ENCODE measurements around the gene SNAPC1.
"Not testable (repeated sequence)": the region's sequence is repeated elsewhere in the genome, so short reads cannot be mapped to it uniquely, and the experiment has no call there.

SNAPC1 gene

GRCh38 chr14:61746346-61746745 lies 15.9 kb upstream of the SNAPC1 start:
- not testable (repeated sequence) for DNase-seq; H3K4me2 ChIP-seq (ENCODE audit: low read length); H3K27ac ChIP-seq (ENCODE audit: low read depth, low read length); H3K18ac ChIP-seq (ENCODE audit: low read length); H3K79me1 ChIP-seq (ENCODE audit: low read length); H3K9ac ChIP-seq (ENCODE audit: low read length); H3K4ac ChIP-seq (ENCODE audit: low read depth, low read length); H3K56ac ChIP-seq (ENCODE audit: low read length); H2AK5ac ChIP-seq (ENCODE audit: low read length); H2BK120ac ChIP-seq (ENCODE audit: low read depth, low read length); H3K27me3 ChIP-seq (ENCODE audit: insufficient read depth, low read length, poor library complexity); H3K23ac ChIP-seq (ENCODE audit: low read length); H3K79me2 ChIP-seq (ENCODE audit: control insufficient read depth, insufficient read depth, low read length); H3K4me1 ChIP-seq (ENCODE audit: control insufficient read depth, low read depth, low read length); H3K4me3 ChIP-seq (ENCODE audit: low read length); H2BK15ac ChIP-seq (replicated peaks; ENCODE audit: low read depth); H3K36me3 ChIP-seq (ENCODE audit: control insufficient read depth, insufficient read depth, low read length); H4K5ac ChIP-seq (ENCODE audit: low read length); H4K8ac ChIP-seq (ENCODE audit: low read depth, low read length); H2BK5ac ChIP-seq (ENCODE audit: low read length)
- no CpG with 5 or more reads among the region's 3 CpGs for WGBS (ENCODE audit: extremely low coverage, insufficient coverage, low lambda C conversion rate)

GRCh38 chr14:61746881-61747280 lies 15.3 kb upstream of the SNAPC1 start:
- no peak overlapping the region for H3K27ac ChIP-seq (ENCODE audit: low read depth, low read length)
- H2BK120ac ChIP-seq (ENCODE audit: low read depth, low read length), result no peak overlapping the region

GRCh38 chr14:61747342-61747741 lies 14.9 kb upstream of the SNAPC1 start:
- Histone ChIP-seq H3K79me1 (ENCODE audit: low read length) (no peaks in the 10 kb centered on the region), H2AK5ac (ENCODE audit: low read length) (no peak overlapping the region), H3K4me2 (ENCODE audit: low read length) (no peak overlapping the region), H3K36me3 (ENCODE audit: control insufficient read depth, insufficient read depth, low read length) (peaks cover 1% of the 10 kb centered on the region), H2BK15ac (replicated peaks; ENCODE audit: low read depth) (no peak overlapping the region), H2BK5ac (ENCODE audit: low read length) (no peak overlapping the region), H3K4me3 (ENCODE audit: low read length) (no peak overlapping the region), H3K4ac (ENCODE audit: low read depth, low read length) (no peak overlapping the region), H3K23ac (ENCODE audit: low read length) (no peak overlapping the region), H2BK120ac (ENCODE audit: low read depth, low read length) (no peak overlapping the region), H3K27ac (ENCODE audit: low read depth, low read length) (no peak overlapping the region), H3K56ac (ENCODE audit: low read length) (no peak overlapping the region), H3K9ac (ENCODE audit: low read length) (no peak overlapping the region), H3K4me1 (ENCODE audit: control insufficient read depth, low read depth, low read length) (no peaks in the 10 kb centered on the region), H4K5ac (ENCODE audit: low read length) (no peak overlapping the region), H3K27me3 (ENCODE audit: insufficient read depth, low read length, poor library complexity) (no peaks in the 10 kb centered on the region), H3K18ac (ENCODE audit: low read length) (no peak overlapping the region), H3K79me2 (ENCODE audit: control insufficient read depth, insufficient read depth, low read length) (no peaks in the 10 kb centered on the region), H4K8ac (ENCODE audit: low read depth, low read length) (no peak overlapping the region)
- no CpG with 5 or more reads among the region's 3 CpGs for WGBS (ENCODE audit: extremely low coverage, insufficient coverage, low lambda C conversion rate)
- DNase-seq, result no peak

More at GRCh38 chr14:61746881-61747280, 15.3 kb upstream of the SNAPC1 start:
- H3K23ac ChIP-seq (ENCODE audit: low read length), result no peak overlapping the region
- H4K8ac ChIP-seq (ENCODE audit: low read depth, low read length), result no peak overlapping the region
- no peak for DNase-seq
- H3K18ac ChIP-seq (ENCODE audit: low read length), result no peak overlapping the region
- H3K79me1 ChIP-seq (ENCODE audit: low read length), result no peaks in the 10 kb centered on the region
- H3K9ac ChIP-seq (ENCODE audit: low read length), result no peak overlapping the region
- no peaks in the 10 kb centered on the region for H3K79me2 ChIP-seq (ENCODE audit: control insufficient read depth, insufficient read depth, low read length)
- no peak overlapping the region for H4K5ac ChIP-seq (ENCODE audit: low read length)
- no peak overlapping the region for H3K4ac ChIP-seq (ENCODE audit: low read depth, low read length)
- no peaks in the 10 kb centered on the region for H3K4me1 ChIP-seq (ENCODE audit: control insufficient read depth, low read depth, low read length)
- no peak overlapping the region for H2BK15ac ChIP-seq (replicated peaks; ENCODE audit: low read depth)
- H3K4me2 ChIP-seq (ENCODE audit: low read length), result no peak overlapping the region
- no peak overlapping the region for H3K56ac ChIP-seq (ENCODE audit: low read length)
- H3K27me3 ChIP-seq (ENCODE audit: insufficient read depth, low read length, poor library complexity), result no peaks in the 10 kb centered on the region
- peaks cover 1% of the 10 kb centered on the region for H3K36me3 ChIP-seq (ENCODE audit: control insufficient read depth, insufficient read depth, low read length)
- H2BK5ac ChIP-seq (ENCODE audit: low read length), result no peak overlapping the region
- H2AK5ac ChIP-seq (ENCODE audit: low read length), result no peak overlapping the region
- H3K4me3 ChIP-seq (ENCODE audit: low read length), result no peak overlapping the region

- no peaks in the 10 kb centered on the region for H3K79me1 ChIP-seq (ENCODE audit: low read length)
- H2BK5ac ChIP-seq (ENCODE audit: low read length), result no peak overlapping the region
- WGBS (ENCODE audit: extremely low coverage, insufficient coverage, low lambda C conversion rate), result no CpG with 5 or more reads among the region's 3 CpGs
- H2BK15ac ChIP-seq (replicated peaks; ENCODE audit: low read depth), result no peak overlapping the region
- no peaks in the 10 kb centered on the region for H3K27me3 ChIP-seq (ENCODE audit: insufficient read depth, low read length, poor library complexity)
- H3K9ac ChIP-seq (ENCODE audit: low read length), result no peak overlapping the region
- no peak overlapping the region for H3K23ac ChIP-seq (ENCODE audit: low read length)
- H3K18ac ChIP-seq (ENCODE audit: low read length), result no peak overlapping the region
- no peak overlapping the region for H3K27ac ChIP-seq (ENCODE audit: low read depth, low read length)
- no peak overlapping the region for H3K56ac ChIP-seq (ENCODE audit: low read length)
- H4K5ac ChIP-seq (ENCODE audit: low read length), result no peak overlapping the region
- no peak overlapping the region for H4K8ac ChIP-seq (ENCODE audit: low read depth, low read length)
- no peak overlapping the region for H2BK120ac ChIP-seq (ENCODE audit: low read depth, low read length)
- H3K4me3 ChIP-seq (ENCODE audit: low read length), result no peak overlapping the region
- H3K4ac ChIP-seq (ENCODE audit: low read depth, low read length), result no peak overlapping the region
- no peak overlapping the region for H2AK5ac ChIP-seq (ENCODE audit: low read length)
- no peaks in the 10 kb centered on the region for H3K4me1 ChIP-seq (ENCODE audit: control insufficient read depth, low read depth, low read length)
- H3K79me2 ChIP-seq (ENCODE audit: control insufficient read depth, insufficient read depth, low read length), result no peaks in the 10 kb centered on the region
- no peak for DNase-seq
- H3K4me2 ChIP-seq (ENCODE audit: low read length), result no peak overlapping the region
- peaks cover 1% of the 10 kb centered on the region for H3K36me3 ChIP-seq (ENCODE audit: control insufficient read depth, insufficient read depth, low read length)
Measured at GRCh38 chr14:61749264-61749663, 13.0 kb upstream of the SNAPC1 start.

GRCh38 chr14:61749867-61750266 lies 12.4 kb upstream of the SNAPC1 start:
- H2BK120ac ChIP-seq (ENCODE audit: low read depth, low read length), result no peak overlapping the region
- DNase-seq, result peak; percentile 54
- no peak overlapping the region for H3K23ac ChIP-seq (ENCODE audit: low read length)
- no peak overlapping the region for H3K27ac ChIP-seq (ENCODE audit: low read depth, low read length)
- H3K36me3 ChIP-seq (ENCODE audit: control insufficient read depth, insufficient read depth, low read length), result peaks cover 1% of the 10 kb centered on the region
- H3K9ac ChIP-seq (ENCODE audit: low read length), result no peak overlapping the region
- H3K4me1 ChIP-seq (ENCODE audit: control insufficient read depth, low read depth, low read length), result no peaks in the 10 kb centered on the region
- WGBS (ENCODE audit: extremely low coverage, insufficient coverage, low lambda C conversion rate), result no CpG with 5 or more reads among the region's 3 CpGs
- H3K4me2 ChIP-seq (ENCODE audit: low read length), result no peak overlapping the region
- H2BK15ac ChIP-seq (replicated peaks; ENCODE audit: low read depth), result no peak overlapping the region
- H3K4me3 ChIP-seq (ENCODE audit: low read length), result no peak overlapping the region
- H3K18ac ChIP-seq (ENCODE audit: low read length), result no peak overlapping the region
- no peaks in the 10 kb centered on the region for H3K79me1 ChIP-seq (ENCODE audit: low read length)
- H3K79me2 ChIP-seq (ENCODE audit: control insufficient read depth, insufficient read depth, low read length), result no peaks in the 10 kb centered on the region
- H2AK5ac ChIP-seq (ENCODE audit: low read length), result no peak overlapping the region
- no peak overlapping the region for H3K4ac ChIP-seq (ENCODE audit: low read depth, low read length)
- no peak overlapping the region for H3K56ac ChIP-seq (ENCODE audit: low read length)
- H2BK5ac ChIP-seq (ENCODE audit: low read length), result no peak overlapping the region
- no peaks in the 10 kb centered on the region for H3K27me3 ChIP-seq (ENCODE audit: insufficient read depth, low read length, poor library complexity)
- H4K5ac ChIP-seq (ENCODE audit: low read length), result no peak overlapping the region
- H4K8ac ChIP-seq (ENCODE audit: low read depth, low read length), result no peak overlapping the region

GRCh38 chr14:61750708-61751474 lies 11.3 kb upstream of the SNAPC1 start:
- H4K8ac ChIP-seq (ENCODE audit: low read depth, low read length), result peak overlapping the region; percentile 99
- no peak overlapping the region for H4K5ac ChIP-seq (ENCODE audit: low read length)
- H2BK15ac ChIP-seq (replicated peaks; ENCODE audit: low read depth), result no peak overlapping the region
- H3K4me3 ChIP-seq (ENCODE audit: low read length), result peak overlapping the region; percentile 41
- H2BK120ac ChIP-seq (ENCODE audit: low read depth, low read length), result no peak overlapping the region
- H3K36me3 ChIP-seq (ENCODE audit: control insufficient read depth, insufficient read depth, low read length), result peaks cover 1% of the 10 kb centered on the region
- WGBS (ENCODE audit: extremely low coverage, insufficient coverage, low lambda C conversion rate), result no CpG with 5 or more reads among the region's 54 CpGs
- peak overlapping the region; percentile 38 for H3K4ac ChIP-seq (ENCODE audit: low read depth, low read length)
- no peaks in the 10 kb centered on the region for H3K4me1 ChIP-seq (ENCODE audit: control insufficient read depth, low read depth, low read length)
- H3K56ac ChIP-seq (ENCODE audit: low read length), result peak overlapping the region; percentile 85
- no peak overlapping the region for H3K23ac ChIP-seq (ENCODE audit: low read length)
- no peak overlapping the region for H2AK5ac ChIP-seq (ENCODE audit: low read length)
- no peak overlapping the region for H3K27ac ChIP-seq (ENCODE audit: low read depth, low read length)
- H3K79me2 ChIP-seq (ENCODE audit: control insufficient read depth, insufficient read depth, low read length), result no peaks in the 10 kb centered on the region
- no peaks in the 10 kb centered on the region for H3K79me1 ChIP-seq (ENCODE audit: low read length)
- no peaks in the 10 kb centered on the region for H3K27me3 ChIP-seq (ENCODE audit: insufficient read depth, low read length, poor library complexity)
- peak overlapping the region; percentile 72 for H3K4me2 ChIP-seq (ENCODE audit: low read length)
- no peak overlapping the region for H2BK5ac ChIP-seq (ENCODE audit: low read length)
- H3K9ac ChIP-seq (ENCODE audit: low read length), result peak overlapping the region; percentile 74
- DNase-seq, result peak; percentile 90
- H3K18ac ChIP-seq (ENCODE audit: low read length), result peak overlapping the region; percentile 62
